Stomach smooth muscle (tissue), 2 donors: Measurements from ENCODE around the gene DAPK2.

ENCODE experiments used
- H3K27ac ChIP-seq: one replicate; pipeline ENCODE4 v1.7.0; 2013; ENCODE audit warnings: mild to moderate bottlenecking, low read length, inconsistent platforms
- H3K27me3 ChIP-seq, 2 donors: one replicate each; pipeline ENCODE4 v1.7.0; 2013; ENCODE audit warnings: low read length in 2 of 2; ENCODE audit not compliant: insufficient read depth in 2 of 2, control insufficient read depth in 1 of 2
- H3K36me3 ChIP-seq, 2 donors: one replicate each; pipeline ENCODE4 v1.7.0; 2013; ENCODE audit warnings: low read length in 2 of 2; ENCODE audit not compliant: control insufficient read depth in 2 of 2, insufficient read depth in 2 of 2
- H3K4me1 ChIP-seq: one replicate; pipeline ENCODE4 v1.7.0; 2013; ENCODE audit warnings: low read length; ENCODE audit not compliant: control insufficient read depth, insufficient read depth
- H3K4me3 ChIP-seq, 2 donors: one replicate each; pipeline ENCODE4 v1.7.0; 2013; ENCODE audit warnings: low read length in 2 of 2
- H3K9ac ChIP-seq, 2 donors: one replicate each; pipeline ENCODE4 v1.7.0; 2013; ENCODE audit warnings: low read length in 2 of 2, mild to moderate bottlenecking in 1 of 2
- H3K9me3 ChIP-seq, 2 donors: one replicate each; pipeline ENCODE4 v1.7.0; 2013; ENCODE audit warnings: low read length in 2 of 2; ENCODE audit not compliant: control insufficient read depth in 2 of 2
- donor health status: healthy.
- donor health status: Pancreatic carcinoma.

The DAPK2 gene

GRCh38 chr15:63876085-63876662 lies 170.1 kb downstream of the DAPK2 start:
- H3K9ac ChIP-seq, result no peak overlapping the region
- H3K36me3 ChIP-seq, result no peaks in the 10 kb centered on the region
- H3K9me3 ChIP-seq, result peaks cover 4 to 6% of the 10 kb centered on the region in 2 donors

GRCh38 chr15:63874616-63875015 lies 171.7 kb downstream of the DAPK2 start:
- Histone ChIP-seq H3K4me3 (no peak overlapping the region), H3K9me3 (peaks cover 4 to 6% of the 10 kb centered on the region in 2 donors), H3K27me3 (no peaks in the 10 kb centered on the region), H3K27ac (no peak overlapping the region), H3K4me1 (no peaks in the 10 kb centered on the region), H3K9ac (no peak overlapping the region), H3K36me3 (no peaks in the 10 kb centered on the region)

More at GRCh38 chr15:63876085-63876662, 170.1 kb downstream of the DAPK2 start:
- no peaks in the 10 kb centered on the region for H3K4me1 ChIP-seq
- no peaks in the 10 kb centered on the region for H3K27me3 ChIP-seq
- no peak overlapping the region for H3K27ac ChIP-seq
- H3K4me3 ChIP-seq, result no peak overlapping the region

GRCh38 chr15:63872759-63873510 lies 173.3 kb downstream of the DAPK2 start:
- H3K27ac ChIP-seq, result no peak overlapping the region
- H3K9ac ChIP-seq, result no peak overlapping the region

GRCh38 chr15:63870487-63871209 lies 175.6 kb downstream of the DAPK2 start:
- no peaks in the 10 kb centered on the region for H3K4me1 ChIP-seq
- H3K27me3 ChIP-seq, result no peaks in the 10 kb centered on the region
- H3K27ac ChIP-seq, result no peak overlapping the region
- H3K36me3 ChIP-seq, result no peaks in the 10 kb centered on the region
- peaks cover 4 to 6% of the 10 kb centered on the region in 2 donors for H3K9me3 ChIP-seq
- no peak overlapping the region for H3K9ac ChIP-seq
- no peak overlapping the region for H3K4me3 ChIP-seq

More at GRCh38 chr15:63872759-63873510, 173.3 kb downstream of the DAPK2 start:
- Histone ChIP-seq H3K9me3 (peaks cover 4 to 6% of the 10 kb centered on the region in 2 donors), H3K4me1 (no peaks in the 10 kb centered on the region), H3K27me3 (no peaks in the 10 kb centered on the region), H3K4me3 (no peak overlapping the region), H3K36me3 (no peaks in the 10 kb centered on the region)

GRCh38 chr15:63870043-63870394 lies 176.3 kb downstream of the DAPK2 start:
- Histone ChIP-seq H3K36me3 (no peaks in the 10 kb centered on the region), H3K4me3 (no peak overlapping the region), H3K4me1 (no peaks in the 10 kb centered on the region), H3K27ac (no peak overlapping the region), H3K9me3 (peaks cover 4 to 6% of the 10 kb centered on the region in 2 donors), H3K27me3 (no peaks in the 10 kb centered on the region), H3K9ac (no peak overlapping the region)

GRCh38 chr15:63869371-63870042 lies 176.8 kb downstream of the DAPK2 start:
- Histone ChIP-seq H3K9me3 (peaks cover 4 to 6% of the 10 kb centered on the region in 2 donors), H3K27ac (no peak overlapping the region), H3K9ac (no peak overlapping the region), H3K27me3 (no peaks in the 10 kb centered on the region), H3K4me3 (no peak overlapping the region), H3K36me3 (no peaks in the 10 kb centered on the region), H3K4me1 (no peaks in the 10 kb centered on the region)

- H3K4me1 ChIP-seq, result no peaks in the 10 kb centered on the region
- H3K36me3 ChIP-seq, result no peaks in the 10 kb centered on the region
- no peaks in the 10 kb centered on the region for H3K27me3 ChIP-seq
- H3K27ac ChIP-seq, result no peak overlapping the region
- H3K9ac ChIP-seq, result no peak overlapping the region
- H3K4me3 ChIP-seq, result no peak overlapping the region
- no peaks in the 10 kb centered on the region for H3K9me3 ChIP-seq
These were observed 182.1 kb downstream of the DAPK2 start for GRCh38 chr15:63864186-63864585.

GRCh38 chr15:63861946-63862517 lies 184.3 kb downstream of the DAPK2 start:
- Histone ChIP-seq H3K36me3 (no peaks in the 10 kb centered on the region), H3K9me3 (no peaks in the 10 kb centered on the region), H3K27ac (no peak overlapping the region), H3K27me3 (no peaks in the 10 kb centered on the region), H3K9ac (no peak overlapping the region), H3K4me1 (no peaks in the 10 kb centered on the region), H3K4me3 (no peak overlapping the region)

GRCh38 chr15:63860555-63860954 lies 185.7 kb downstream of the DAPK2 start:
- Histone ChIP-seq H3K9me3 (no peaks in the 10 kb centered on the region), H3K27me3 (no peaks in the 10 kb centered on the region), H3K9ac (no peak overlapping the region), H3K4me3 (no peak overlapping the region), H3K36me3 (no peaks in the 10 kb centered on the region), H3K27ac (no peak overlapping the region), H3K4me1 (no peaks in the 10 kb centered on the region)

- H3K36me3 ChIP-seq, result no peaks in the 10 kb centered on the region
- H3K27me3 ChIP-seq, result no peaks in the 10 kb centered on the region
- no peaks in the 10 kb centered on the region for H3K9me3 ChIP-seq
- H3K9ac ChIP-seq, result no peak overlapping the region
- H3K27ac ChIP-seq, result no peak overlapping the region
- no peak overlapping the region for H3K4me3 ChIP-seq
- no peaks in the 10 kb centered on the region for H3K4me1 ChIP-seq
These were observed 186.1 kb downstream of the DAPK2 start for GRCh38 chr15:63860155-63860554.
